BE2C (cell line): ENCODE results near the gene HCN2.

Experiments
- DNase-seq: peaks from one replicate; pipeline ENCODE4 v3.0.0-alpha.2; 2020
- H3K27me3 ChIP-seq: fragments of 250-450 bp; sonication (Bioruptor Pico); 2 replicates; pipeline ENCODE4 v1.5.1; 2020; ENCODE audit warnings: mild to moderate bottlenecking
- H3K36me3 ChIP-seq: fragments of 250-450 bp; sonication (Bioruptor Pico); 2 replicates; pipeline ENCODE4 v1.5.1; 2020; ENCODE audit warnings: mild to moderate bottlenecking
- H3K4me1 ChIP-seq: fragments of 250-450 bp; sonication (Bioruptor Pico); 2 replicates; pipeline ENCODE4 v1.5.1; 2020
- H3K4me3 ChIP-seq: 2 replicates; pipeline ENCODE4 v1.5.1; 2011; ENCODE audit warnings: low read depth, low read length
- H3K9me3 ChIP-seq: fragments of 250-450 bp; sonication (Bioruptor Pico); 2 replicates; pipeline ENCODE4 v1.5.1; 2020
- CTCF ChIP-seq: IDR thresholded peaks from 2 replicates; pipeline ENCODE4 v1.5.1; 2012; ENCODE audit warnings: mild to moderate bottlenecking, low read depth, low read length

HCN2 gene

DNA sequence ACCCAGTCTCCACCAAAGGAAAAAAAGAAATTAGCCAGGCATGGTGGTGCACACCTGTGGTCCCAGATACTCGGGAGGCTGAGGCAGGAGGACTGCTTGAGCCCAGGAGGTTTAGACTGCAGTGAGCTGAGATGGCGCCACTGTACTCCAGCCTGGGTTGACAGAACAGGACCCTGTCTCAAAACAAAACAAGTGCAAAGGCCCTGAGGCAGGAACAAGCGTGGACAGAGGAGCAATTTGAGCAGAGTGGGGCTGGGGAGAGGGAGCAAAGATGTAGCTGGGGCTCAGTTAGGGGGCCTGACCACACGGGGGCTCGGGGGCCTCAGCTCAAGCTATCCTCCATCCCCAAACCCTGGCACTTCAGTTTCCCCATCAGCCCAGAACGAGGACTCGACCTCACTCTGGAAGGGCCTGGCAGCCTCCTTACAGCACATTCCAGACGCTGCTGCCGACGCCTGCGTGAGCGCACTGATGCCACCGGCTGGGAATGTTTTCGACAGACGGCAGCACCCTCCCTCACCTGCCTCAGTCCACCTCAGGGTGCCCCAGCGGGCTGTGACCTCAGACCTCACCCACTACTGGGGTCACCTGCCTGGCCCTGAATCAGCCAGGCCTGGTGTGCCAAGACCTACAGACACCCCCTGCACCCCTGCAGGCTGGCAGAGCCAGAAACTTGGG, 45.4 kb downstream of the HCN2 start:
- H3K27me3 ChIP-seq = no peaks in the 10 kb centered on the region
- H3K4me1 ChIP-seq = peaks cover 3% of the 10 kb centered on the region
- H3K4me3 ChIP-seq = no peak overlapping the region

DNA sequence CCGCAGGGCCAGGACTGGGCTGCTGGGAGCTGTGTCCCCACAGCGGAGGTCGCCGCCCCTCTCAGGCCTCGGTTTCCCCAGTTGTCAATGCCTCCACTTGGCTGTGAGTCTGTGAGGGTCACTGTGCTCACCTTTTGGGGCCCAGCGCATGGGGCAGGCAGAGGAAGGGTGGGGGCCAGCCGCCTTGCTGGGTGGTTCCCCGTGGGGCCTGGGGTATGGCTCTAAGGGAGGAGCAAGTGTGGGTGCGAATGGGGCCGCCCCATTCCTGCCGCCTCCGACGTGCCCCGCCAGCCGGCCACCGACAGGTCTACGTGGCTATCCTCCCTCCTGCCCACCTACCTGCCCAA, 49.2 kb downstream of the HCN2 start:
- TF ChIP-seq CTCF = no peak
- Histone ChIP-seq H3K27me3 (no peaks in the 10 kb centered on the region), H3K9me3 (no peaks in the 10 kb centered on the region), H3K4me1 (peaks cover 3% of the 10 kb centered on the region), H3K4me3 (no peak overlapping the region), H3K36me3 (no peaks in the 10 kb centered on the region)
- no peak for DNase-seq

More for the DNA sequence above, 45.4 kb downstream of the HCN2 start:
- peaks cover 6% of the 10 kb centered on the region for H3K36me3 ChIP-seq
- no peaks in the 10 kb centered on the region for H3K9me3 ChIP-seq
- no peak for DNase-seq
- TF ChIP-seq CTCF = no peak

DNA sequence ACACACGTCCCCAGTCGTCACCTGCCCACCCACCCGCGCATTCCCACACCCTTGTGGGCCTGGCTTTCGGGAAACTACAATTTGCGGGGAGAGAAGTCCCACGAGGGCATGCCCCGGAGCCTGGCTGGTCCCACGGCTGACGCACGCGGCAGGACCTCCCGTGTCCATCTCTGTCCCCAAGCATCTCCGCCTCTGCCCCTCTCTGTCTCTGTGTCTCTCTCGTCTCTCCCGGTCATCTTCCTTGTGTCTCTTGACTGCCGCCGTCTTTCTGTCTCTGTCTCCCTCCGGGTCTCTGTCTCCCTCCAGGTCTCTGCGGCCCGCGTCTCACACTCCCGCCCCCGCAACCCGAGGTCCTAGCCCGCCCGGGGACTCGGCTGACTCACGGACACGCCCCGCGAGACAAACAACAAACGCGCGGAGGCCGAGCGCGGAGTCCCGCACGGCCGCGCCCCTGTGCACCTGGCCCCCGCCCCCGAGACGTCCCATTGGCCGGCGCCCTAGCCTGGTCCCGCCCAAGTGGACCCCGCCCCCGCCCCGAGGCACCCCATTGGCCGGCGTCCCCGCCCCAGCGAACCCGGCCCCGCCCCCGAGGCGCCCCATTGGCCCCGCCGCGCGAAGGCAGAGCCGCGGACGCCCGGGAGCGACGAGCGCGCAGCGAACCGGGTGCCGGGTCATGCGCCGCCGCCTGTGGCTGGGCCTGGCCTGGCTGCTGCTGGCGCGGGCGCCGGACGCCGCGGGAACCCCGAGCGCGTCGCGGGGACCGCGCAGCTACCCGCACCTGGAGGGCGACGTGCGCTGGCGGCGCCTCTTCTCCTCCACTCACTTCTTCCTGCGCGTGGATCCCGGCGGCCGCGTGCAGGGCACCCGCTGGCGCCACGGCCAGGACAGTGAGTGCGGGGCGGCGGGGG, 49.8 kb downstream of the HCN2 start, which contains the start of gene FGF22:
TSS of gene FGF22 (plus strand) at position 627 of the 908 bp plus-strand sequence. CDS start at position 674, 47 bp downstream.
- Histone ChIP-seq H3K27me3 (no peaks in the 10 kb centered on the region), H3K4me3 (peak within 1 kb of the TSS; percentile 38), H3K4me1 (peaks cover 3% of the 10 kb centered on the region), H3K36me3 (0 out of 2 replicates have a peak, but pooled peaks cover under 1% of the 10 kb centered on the region), H3K9me3 (no peaks in the 10 kb centered on the region)
- TF ChIP-seq CTCF = no peak
- peak; percentile 98 for DNase-seq

- Histone ChIP-seq H3K4me3 (no peak overlapping the region), H3K4me1 (peaks cover 3% of the 10 kb centered on the region), H3K9me3 (no peaks in the 10 kb centered on the region), H3K27me3 (no peaks in the 10 kb centered on the region), H3K36me3 (peaks cover 7% of the 10 kb centered on the region; the same call in 1 of the 2 replicates)
- TF ChIP-seq CTCF = no peak
- no peak for DNase-seq
Observed at GRCh38 chr19:640161-640558, 50.5 kb downstream of the HCN2 start.

DNA sequence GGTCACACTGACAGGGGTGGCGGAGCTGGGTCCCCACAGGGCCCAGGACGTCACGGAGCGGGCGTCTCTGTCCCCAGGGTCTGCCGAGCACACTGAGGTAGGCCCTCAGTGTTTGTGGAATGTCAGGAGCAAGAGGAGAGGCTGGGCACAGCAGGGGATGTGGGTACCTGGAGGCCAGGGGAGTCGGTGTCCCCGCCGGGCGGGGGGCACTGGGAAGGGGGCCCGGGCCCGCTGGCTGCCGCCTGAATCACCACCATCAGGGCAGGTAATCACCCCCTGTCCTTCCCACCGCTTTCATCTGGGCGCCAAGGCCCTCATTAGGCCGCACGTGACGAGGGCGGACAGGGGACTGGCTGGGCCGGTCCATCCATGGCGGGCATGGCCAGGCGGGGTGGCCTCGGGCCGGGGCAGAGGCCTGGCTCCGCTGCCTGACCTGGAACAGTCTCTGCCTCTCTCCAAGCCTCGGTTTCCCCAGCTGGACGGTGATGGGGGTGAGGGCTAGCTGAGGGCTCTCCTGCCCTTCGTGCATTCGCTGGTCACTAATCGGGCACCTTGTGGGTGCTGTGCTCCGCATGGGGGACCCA, 51.0 kb downstream of the HCN2 start:
- H3K4me1 ChIP-seq = peaks cover 3% of the 10 kb centered on the region
- no peaks in the 10 kb centered on the region for H3K27me3 ChIP-seq
- H3K36me3 ChIP-seq = peaks cover 10% of the 10 kb centered on the region
- DNase-seq = no peak
- TF ChIP-seq CTCF = no peak
- no peaks in the 10 kb centered on the region for H3K9me3 ChIP-seq
- no peak overlapping the region for H3K4me3 ChIP-seq
